ENCODE results near the gene CLDN9. TPM values are rescaled to one million over a fixed set of nuclear protein-coding genes. Genes with fewer than 3 reads are reported as not detected.

Gene CLDN9
- total RNA-seq, 4 donors from 2014 or later, result not detected

GRCh38 chr16:2971985-2972784 is 40.5 kb upstream of the CLDN9 start:
- peaks cover 0 to 15% (median 8%) of the 10 kb centered on the region in 4 donors for H3K27me3 ChIP-seq
- 73 to 75% methylated on average over 7 to 8 of the region's 15 CpGs for WGBS, 2 donors
- DNase-seq, result no peak
- no peak for TF ChIP-seq POLR2A (IDR thresholded peaks at IDR 0.05)
- no peak for TF ChIP-seq CTCF (IDR thresholded peaks at IDR 0.05)
- H3K4me1 ChIP-seq, result peaks cover 18 to 44% (median 28%) of the 10 kb centered on the region in 3 donors
- no peaks in the 10 kb centered on the region for H3K9me3 ChIP-seq
- no peak overlapping the region for H3K4me3 ChIP-seq
- H3K27ac ChIP-seq, result no peak overlapping the region
- H3K36me3 ChIP-seq, result peaks cover 0 to 6% (median 0%) of the 10 kb centered on the region in 3 donors
- intact Hi-C loops (cut with DNase I), result no loop called here

GRCh38 chr16:2973093-2973492 is 39.6 kb upstream of the CLDN9 start:
- Histone ChIP-seq H3K27me3 (peaks cover 0 to 6% (median 0%) of the 10 kb centered on the region in 4 donors), H3K4me1 (peaks cover 17 to 44% (median 27%) of the 10 kb centered on the region in 3 donors), H3K4me3 (no peak overlapping the region), H3K27ac (no peak overlapping the region), H3K9me3 (no peaks in the 10 kb centered on the region), H3K36me3 (peaks cover 0 to 6% (median 0%) of the 10 kb centered on the region in 3 donors)
- 51 to 94% methylated on average over 2 to 3 of the region's 5 CpGs for WGBS, 2 donors
- DNase-seq, result no peak
- intact Hi-C loops (cut with DNase I), result no loop called here
- TF ChIP-seq CTCF (IDR thresholded peaks at IDR 0.05) (no peak), POLR2A (IDR thresholded peaks at IDR 0.05) (no peak)

- H3K9me3 ChIP-seq, result no peaks in the 10 kb centered on the region
- TF ChIP-seq POLR2A (IDR thresholded peaks at IDR 0.05) (no peak), CTCF (IDR thresholded peaks at IDR 0.05) (no peak)
- intact Hi-C loops (cut with DNase I), result no loop called here
- peaks cover 0 to 6% (median 0%) of the 10 kb centered on the region in 3 donors for H3K36me3 ChIP-seq
- peaks cover 0 to 3% (median 0%) of the 10 kb centered on the region in 4 donors for H3K27me3 ChIP-seq
- DNase-seq, result no peak
- H3K4me1 ChIP-seq, result peaks cover 11 to 44% (median 21%) of the 10 kb centered on the region in 3 donors
- H3K4me3 ChIP-seq, result no peak overlapping the region
- WGBS, 2 donors, result 65 to 93% methylated on average over 3 to 4 of the region's 17 CpGs
- H3K27ac ChIP-seq, result no peak overlapping the region
These were observed 39.0 kb upstream of the CLDN9 start for GRCh38 chr16:2973605-2974318.

GRCh38 chr16:2974319-2975056 is 38.2 kb upstream of the CLDN9 start:
- Histone ChIP-seq H3K9me3 (no peaks in the 10 kb centered on the region), H3K36me3 (peaks cover 0 to 6% (median 0%) of the 10 kb centered on the region in 3 donors), H3K4me3 (no peak overlapping the region), H3K4me1 (peaks cover 12 to 44% (median 20%) of the 10 kb centered on the region in 3 donors), H3K27me3 (peaks cover 0 to 9% (median 0%) of the 10 kb centered on the region in 4 donors), H3K27ac (no peak overlapping the region)
- DNase-seq, result no peak
- WGBS, 2 donors, result 93% methylated on average over 2 of the region's 15 CpGs; no CpG with 5 or more reads in 1 of the 2 donors
- intact Hi-C loops (cut with DNase I), result no loop called here
- TF ChIP-seq CTCF (IDR thresholded peaks at IDR 0.05) (no peak), POLR2A (IDR thresholded peaks at IDR 0.05) (no peak)

All from esophagus squamous epithelium (tissue), 5 donors.